NCI-H526 (cell line): ENCODE results near the gene ATP2B1.

ENCODE experiments used
- DNase-seq, 2 experiments: peaks; one replicate each; lab custom pipeline; 2025; lab: John Stamatoyannopoulos, UW

The ATP2B1 gene

DNA sequence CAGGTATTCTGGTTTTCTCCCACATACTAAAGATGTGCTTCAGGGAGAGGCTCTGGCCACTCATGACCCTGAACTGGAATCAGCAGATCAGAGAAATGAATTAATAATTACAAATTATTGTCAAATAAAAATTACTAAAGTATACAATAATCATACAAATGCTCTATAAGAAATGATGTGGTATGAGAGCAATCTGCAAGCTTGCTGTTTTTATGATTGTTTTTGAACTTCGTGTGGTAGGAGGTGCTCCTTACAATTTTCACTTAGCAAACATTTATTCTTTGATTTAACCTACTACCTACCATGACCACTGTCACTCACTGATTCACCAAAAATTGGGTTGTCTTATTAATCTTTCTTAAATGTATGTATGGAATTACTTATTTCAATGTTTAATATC is 16.2 kb downstream of the ATP2B1 start:
- DNase-seq: no peak

DNA sequence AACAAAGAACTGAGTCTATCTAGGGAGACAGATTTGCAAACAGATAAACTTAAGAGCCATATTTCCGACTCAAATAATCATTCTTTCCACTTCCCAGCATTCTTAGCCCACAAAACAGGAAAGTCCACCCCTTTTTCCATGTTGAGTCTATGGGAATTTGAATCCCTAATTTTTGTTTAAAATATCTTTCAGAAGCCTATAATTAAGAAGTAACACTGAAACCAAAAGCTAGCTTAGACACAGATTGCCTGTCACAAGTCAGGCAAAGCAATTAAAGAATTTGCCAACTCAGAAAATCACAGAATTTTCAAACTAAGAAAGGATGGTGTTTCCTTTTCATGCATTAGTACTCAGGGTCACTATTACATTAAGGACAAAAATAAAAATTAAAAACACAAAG is 17.0 kb downstream of the ATP2B1 start:
- no peak for DNase-seq

GRCh38 chr12:89690925-89691324 is 17.7 kb downstream of the ATP2B1 start:
- DNase-seq: no peak

GRCh38 chr12:89689306-89689705 is 19.3 kb downstream of the ATP2B1 start:
- DNase-seq: no peak

DNA sequence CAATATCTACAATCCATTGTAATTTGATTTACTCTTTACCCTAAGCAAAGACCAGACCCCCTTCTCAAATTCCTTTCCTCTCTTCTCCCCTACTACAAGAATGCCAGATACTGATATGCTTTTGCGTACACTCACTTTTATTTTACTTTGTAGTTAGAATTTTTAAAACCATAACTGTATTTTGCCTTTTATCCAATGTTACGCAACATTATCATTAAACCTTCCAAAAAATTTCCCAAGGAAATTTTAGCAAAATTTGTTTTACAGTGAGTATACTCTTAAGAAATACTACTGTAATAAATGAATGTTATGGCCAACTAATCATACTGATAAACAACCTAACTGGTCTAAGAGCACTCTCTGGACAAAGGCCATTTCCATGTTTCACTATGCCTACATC is 22.3 kb downstream of the ATP2B1 start:
- no peak for DNase-seq

GRCh38 chr12:89685363-89685972 is 23.2 kb downstream of the ATP2B1 start:
- no peak for DNase-seq

- no peak for DNase-seq
Observed at GRCh38 chr12:89684136-89684535, 24.5 kb downstream of the ATP2B1 start.

GRCh38 chr12:89682284-89682683 is 26.4 kb downstream of the ATP2B1 start:
- DNase-seq: no peak

DNA sequence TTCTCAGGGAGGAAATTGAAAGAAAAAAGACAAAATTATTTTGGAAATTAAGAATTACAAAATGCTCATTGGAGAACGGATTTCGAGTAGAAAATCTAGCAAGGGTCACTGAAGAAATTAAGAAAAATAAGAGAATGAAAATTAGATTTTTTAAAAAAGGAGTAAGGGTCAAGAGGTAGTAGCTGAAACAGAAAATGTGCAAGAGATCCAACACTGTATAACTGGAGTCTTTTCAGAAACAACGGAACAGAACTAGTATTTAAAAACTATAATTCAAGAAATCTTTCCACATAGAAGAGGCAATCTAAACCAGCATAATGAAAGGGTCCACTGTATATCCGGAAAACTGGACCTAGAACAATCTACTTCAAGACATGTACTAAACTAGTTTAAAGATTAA is 28.2 kb downstream of the ATP2B1 start:
- DNase-seq: no peak

GRCh38 chr12:89679631-89680030 is 29.0 kb downstream of the ATP2B1 start:
- no peak for DNase-seq

DNA sequence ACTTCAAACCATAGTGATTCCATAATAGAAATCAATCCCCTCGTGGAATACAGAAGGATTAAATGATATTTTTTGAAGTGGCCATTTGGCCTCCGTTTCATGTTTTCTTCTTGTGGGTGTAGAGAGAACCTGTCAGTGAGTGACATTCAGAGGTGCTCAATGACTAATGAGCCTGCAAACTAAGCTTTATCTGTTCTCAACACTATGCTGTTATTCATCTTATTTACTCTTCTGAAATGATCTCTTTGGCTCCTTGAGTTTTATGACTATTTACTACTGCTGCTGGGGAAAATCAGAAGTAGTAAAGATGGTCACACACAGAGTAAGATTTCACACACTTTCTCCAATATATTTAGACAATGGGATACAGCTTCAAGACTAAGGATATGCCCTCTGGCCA is 30.4 kb downstream of the ATP2B1 start:
- no peak for DNase-seq

DNA sequence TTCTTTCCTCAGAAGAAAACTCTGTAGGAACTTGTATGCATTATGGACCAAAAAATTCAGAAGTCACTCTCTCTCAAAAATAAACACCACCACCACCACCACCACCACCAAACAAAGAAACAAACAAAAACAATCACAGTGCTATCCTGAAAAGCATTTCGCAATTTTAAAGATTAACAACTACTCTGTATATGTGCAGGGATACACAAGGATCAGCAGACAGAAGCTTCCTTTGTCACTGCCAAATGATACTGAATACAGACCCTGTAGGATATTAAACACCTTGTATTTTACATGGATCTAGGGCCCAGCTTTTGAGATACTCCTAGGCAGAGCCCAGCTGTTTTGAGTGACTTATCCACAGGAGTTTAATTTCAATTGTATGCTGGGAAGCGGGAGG is 31.7 kb downstream of the ATP2B1 start:
- DNase-seq: no peak

GRCh38 chr12:89674326-89674942 is 34.2 kb downstream of the ATP2B1 start:
- DNase-seq: no peak

DNA sequence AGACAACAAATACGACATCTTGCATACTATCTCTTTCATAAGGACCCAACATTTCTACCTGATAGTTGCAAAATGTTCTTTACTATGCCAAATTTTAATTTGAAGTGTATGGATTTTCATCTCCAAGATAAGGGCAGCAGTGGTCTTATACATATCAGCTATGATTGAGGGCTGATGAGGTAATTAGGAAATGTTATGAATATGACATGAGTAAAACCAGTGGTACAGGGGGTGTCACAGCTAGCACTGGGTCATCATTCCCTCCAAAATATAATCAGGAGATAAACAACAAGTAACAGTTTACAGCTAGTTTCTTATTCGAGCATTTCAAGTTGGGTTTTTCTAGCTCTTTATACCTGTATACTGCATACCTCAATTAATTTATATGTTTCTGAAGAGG is 35.0 kb downstream of the ATP2B1 start:
- DNase-seq: no peak

GRCh38 chr12:89672589-89672979 is 36.1 kb downstream of the ATP2B1 start:
- no peak for DNase-seq

GRCh38 chr12:89671469-89671868 is 37.2 kb downstream of the ATP2B1 start:
- DNase-seq: no peak

DNA sequence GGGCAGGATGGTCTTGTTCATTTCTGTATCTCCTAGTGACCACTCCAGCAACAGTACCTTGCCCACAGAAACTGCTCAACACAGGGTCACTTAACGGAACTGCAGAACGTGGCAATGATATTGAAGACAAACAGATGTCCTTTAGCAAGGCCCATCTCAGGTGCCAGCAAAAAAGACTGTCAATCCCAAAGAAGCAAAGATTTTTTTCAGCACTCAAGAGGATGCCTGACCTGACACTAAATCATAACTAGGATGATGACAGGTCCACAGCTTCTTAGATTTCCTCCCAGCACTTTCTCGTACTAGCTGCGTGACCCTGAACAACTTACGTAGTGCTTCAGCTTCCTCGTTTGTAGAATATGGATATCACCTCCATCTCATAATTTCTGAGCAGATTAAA is 39.4 kb downstream of the ATP2B1 start:
- no peak for DNase-seq

GRCh38 chr12:89665556-89665955 is 43.1 kb downstream of the ATP2B1 start:
- no peak for DNase-seq

DNA sequence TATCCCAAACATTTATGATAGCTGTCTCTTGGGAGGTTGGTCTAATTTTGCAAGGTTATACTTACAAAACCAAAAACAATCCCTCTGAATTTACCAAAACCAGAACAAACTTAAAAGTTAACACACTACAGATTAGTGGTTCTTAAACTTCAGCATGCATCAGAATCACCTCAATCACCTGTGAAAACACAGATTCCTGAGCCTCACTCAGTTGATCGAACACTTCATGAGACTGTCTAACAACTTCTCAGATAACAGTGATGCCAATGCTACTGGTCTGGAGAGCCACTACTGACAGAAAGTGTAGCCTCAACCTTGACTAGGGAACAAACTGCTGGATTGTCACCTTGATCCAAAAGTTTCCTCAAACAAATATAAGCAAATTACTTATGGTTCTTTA is 44.2 kb downstream of the ATP2B1 start:
- DNase-seq: no peak

GRCh38 chr12:89663577-89664357 is 44.9 kb downstream of the ATP2B1 start:
- no peak for DNase-seq

DNA sequence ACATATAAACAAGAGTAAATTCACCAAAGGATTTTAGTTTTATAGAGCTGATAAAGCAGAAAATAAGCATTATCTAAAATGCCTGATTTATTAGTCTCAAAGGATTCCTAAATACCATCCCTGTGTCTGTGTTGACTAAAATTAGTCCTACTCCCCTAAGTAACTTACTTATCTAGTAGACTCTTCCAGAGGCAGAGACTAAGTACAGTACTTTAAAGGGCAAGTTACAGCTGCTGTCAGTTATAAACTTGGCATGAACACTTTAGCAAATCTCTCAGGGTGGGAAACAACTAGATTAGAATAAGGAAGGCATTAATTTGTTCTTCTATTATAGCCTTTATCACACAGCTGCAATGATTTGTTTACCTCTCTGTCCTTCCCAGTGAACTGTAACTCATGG is 46.0 kb downstream of the ATP2B1 start:
- DNase-seq: no peak

- DNase-seq: no peak
Observed at GRCh38 chr12:89661706-89662330, 46.8 kb downstream of the ATP2B1 start.

DNA sequence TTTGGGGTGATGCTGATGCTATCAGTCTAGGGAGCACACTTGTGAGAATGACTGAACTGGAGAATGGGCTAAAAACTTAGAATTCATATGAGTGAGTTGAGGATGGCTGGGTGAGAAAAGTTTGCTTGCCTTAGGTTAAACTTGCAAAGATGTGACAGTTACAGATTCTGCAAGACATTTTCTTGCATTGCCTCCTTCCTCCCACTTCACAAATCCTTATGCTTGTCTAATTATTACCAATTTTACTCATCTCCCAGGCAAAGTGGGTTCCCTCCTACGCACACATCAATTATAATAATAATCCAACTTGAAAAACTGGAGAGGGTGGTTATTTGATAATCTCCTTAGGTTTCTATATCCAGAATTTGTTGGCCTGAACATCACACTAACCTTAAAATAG is 50.9 kb downstream of the ATP2B1 start:
- no peak for DNase-seq
